SKM-1 treated with dmso at 0.1 percent for 144 hours (cell line): ENCODE measurements around the gene AKIRIN1.
"Not testable (repeated sequence)": the region's sequence is repeated elsewhere in the genome, so short reads cannot be mapped to it uniquely, and the experiment has no call there.

Source experiments
- DNase-seq: peaks from one replicate; lab custom pipeline; 2025; ENCODE audit not compliant: unreplicated experiment; lab: John Stamatoyannopoulos, UW

Gene AKIRIN1

GRCh38 chr1:38994196-38994595 lies 3.1 kb downstream of the AKIRIN1 start:
- no peak for DNase-seq

- DNase-seq, result no peak
These were observed 6.2 kb downstream of the AKIRIN1 start for GRCh38 chr1:38997034-38997900.

- DNase-seq, result no peak
These were observed 6.8 kb downstream of the AKIRIN1 start for GRCh38 chr1:38997901-38998190.

- DNase-seq, result no peak
These were observed 10.7 kb downstream of the AKIRIN1 start for GRCh38 chr1:39001516-39002421.

- DNase-seq, result no peak
These were observed 12.2 kb downstream of the AKIRIN1 start for GRCh38 chr1:39003281-39003680.

GRCh38 chr1:39003794-39004193 lies 12.7 kb downstream of the AKIRIN1 start:
- DNase-seq, result no peak

GRCh38 chr1:39006287-39006686 lies 15.2 kb downstream of the AKIRIN1 start:
- DNase-seq, result no peak

GRCh38 chr1:39006726-39007645 lies 15.9 kb downstream of the AKIRIN1 start:
- DNase-seq, result no peak

- not testable (repeated sequence) for DNase-seq
These were observed 23.9 kb downstream of the AKIRIN1 start for GRCh38 chr1:39014956-39015355.

GRCh38 chr1:39016604-39017171 lies 25.6 kb downstream of the AKIRIN1 start:
- DNase-seq, result no peak

- no peak for DNase-seq
These were observed 26.2 kb downstream of the AKIRIN1 start for GRCh38 chr1:39017266-39017665.

- not testable (repeated sequence) for DNase-seq
These were observed 29.4 kb downstream of the AKIRIN1 start for GRCh38 chr1:39020494-39020893.

GRCh38 chr1:39021426-39021825 lies 30.4 kb downstream of the AKIRIN1 start:
- no peak for DNase-seq

- no peak for DNase-seq
These were observed 32.1 kb downstream of the AKIRIN1 start for GRCh38 chr1:39023140-39023539.

- peak; percentile 86 for DNase-seq
These were observed 35.2 kb downstream of the AKIRIN1 start, which contains the start of gene NDUFS5 for GRCh38 chr1:39026051-39026865. Gene NDUFS5 (plus strand): TSS chr1:39026350. CDS start chr1:39028725, 2,375 bp downstream.

GRCh38 chr1:39026866-39027507 lies 35.9 kb downstream of the AKIRIN1 start:
- no peak for DNase-seq

- DNase-seq, result no peak
These were observed 43.1 kb downstream of the AKIRIN1 start for GRCh38 chr1:39034114-39034654.

- DNase-seq, result no peak
These were observed 45.6 kb downstream of the AKIRIN1 start for GRCh38 chr1:39036678-39037077.

- peak; percentile 88 for DNase-seq
These were observed 52.4 kb downstream of the AKIRIN1 start for GRCh38 chr1:39043513-39043912.
